Endothelial cell (in vitro differentiated cells): Measurements from ENCODE around the gene PACRG. TPM values are rescaled to one million over a fixed set of nuclear protein-coding genes. Genes with fewer than 3 reads are reported as not detected.

Experiments used
- DNase-seq: peaks from one replicate; pipeline ENCODE4 v3.0.0; 2021; ENCODE audit warnings: low spot score
- H3K27ac Mint-ChIP-seq: one replicate; pipeline ENCODE4 v1.8.0; 2021; ENCODE audit warnings: mixed read lengths, inconsistent platforms; ENCODE audit not compliant: unreplicated experiment
- H3K27me3 Mint-ChIP-seq: one replicate; pipeline ENCODE4 v1.8.0; 2021; ENCODE audit warnings: mild to moderate bottlenecking, moderate library complexity, mixed read lengths, inconsistent platforms; ENCODE audit not compliant: unreplicated experiment
- H3K36me3 Mint-ChIP-seq: one replicate; pipeline ENCODE4 v1.8.0; 2021; ENCODE audit warnings: mild to moderate bottlenecking, low read depth, mixed read lengths, inconsistent platforms; ENCODE audit not compliant: unreplicated experiment
- H3K4me1 Mint-ChIP-seq: one replicate; pipeline ENCODE4 v1.8.0; 2021; ENCODE audit warnings: mild to moderate bottlenecking, mixed read lengths, inconsistent platforms; ENCODE audit not compliant: unreplicated experiment
- H3K4me3 Mint-ChIP-seq: one replicate; pipeline ENCODE4 v1.8.0; 2021; ENCODE audit warnings: mild to moderate bottlenecking, mixed read lengths, inconsistent platforms; ENCODE audit not compliant: unreplicated experiment
- H3K9me3 Mint-ChIP-seq: one replicate; pipeline ENCODE4 v1.8.0; 2021; ENCODE audit warnings: mixed read lengths, inconsistent platforms; ENCODE audit not compliant: unreplicated experiment
- total RNA-seq: library from RNA; stranded (reverse); fragmentation: NEBNext Ultra II Directional; extraction: Animal tissue kit (Norgen Biotek cat#: 25700); gene quantifications from one replicate; pipeline ENCODE4 v1.2.1, GENCODE V29; 2021; ENCODE audit not compliant: unreplicated experiment
- TF ChIP-seq, protein P1 (sequence below): fragments of 200-600 bp; sonication (generic); IDR thresholded peaks from one replicate; pipeline ENCODE4 v1.5.0; 2021; ENCODE audit warnings: antibody characterized with exemption; ENCODE audit not compliant: unreplicated experiment

PACRG gene
- total RNA-seq, 1 donor from 2014 or later: 1.1 TPM

DNA sequence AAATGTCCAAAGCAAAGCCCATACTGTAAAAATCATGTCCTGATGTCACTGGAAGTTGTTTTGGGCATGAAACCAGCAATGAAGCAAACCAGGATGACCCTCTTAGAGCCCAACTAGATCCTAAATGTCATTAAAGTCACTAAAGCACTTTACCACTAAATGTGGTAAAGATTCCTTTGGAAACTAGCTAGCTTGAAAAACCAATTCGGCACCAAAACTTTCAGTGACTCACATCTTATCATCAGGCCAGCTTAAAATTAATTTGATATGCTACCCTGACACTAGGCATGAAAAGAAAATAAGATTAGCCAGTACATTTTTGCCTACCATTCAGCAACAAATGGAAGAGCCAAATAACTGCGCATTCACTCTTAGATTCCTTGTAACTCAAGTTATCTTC lies 145.8 kb downstream of the PACRG start:
- no peak overlapping the region for H3K4me3 Mint-ChIP-seq
- H3K27me3 Mint-ChIP-seq: no peaks in the 10 kb centered on the region
- H3K36me3 Mint-ChIP-seq: no peaks in the 10 kb centered on the region
- DNase-seq: no peak
- TF ChIP-seq, protein P1, sequence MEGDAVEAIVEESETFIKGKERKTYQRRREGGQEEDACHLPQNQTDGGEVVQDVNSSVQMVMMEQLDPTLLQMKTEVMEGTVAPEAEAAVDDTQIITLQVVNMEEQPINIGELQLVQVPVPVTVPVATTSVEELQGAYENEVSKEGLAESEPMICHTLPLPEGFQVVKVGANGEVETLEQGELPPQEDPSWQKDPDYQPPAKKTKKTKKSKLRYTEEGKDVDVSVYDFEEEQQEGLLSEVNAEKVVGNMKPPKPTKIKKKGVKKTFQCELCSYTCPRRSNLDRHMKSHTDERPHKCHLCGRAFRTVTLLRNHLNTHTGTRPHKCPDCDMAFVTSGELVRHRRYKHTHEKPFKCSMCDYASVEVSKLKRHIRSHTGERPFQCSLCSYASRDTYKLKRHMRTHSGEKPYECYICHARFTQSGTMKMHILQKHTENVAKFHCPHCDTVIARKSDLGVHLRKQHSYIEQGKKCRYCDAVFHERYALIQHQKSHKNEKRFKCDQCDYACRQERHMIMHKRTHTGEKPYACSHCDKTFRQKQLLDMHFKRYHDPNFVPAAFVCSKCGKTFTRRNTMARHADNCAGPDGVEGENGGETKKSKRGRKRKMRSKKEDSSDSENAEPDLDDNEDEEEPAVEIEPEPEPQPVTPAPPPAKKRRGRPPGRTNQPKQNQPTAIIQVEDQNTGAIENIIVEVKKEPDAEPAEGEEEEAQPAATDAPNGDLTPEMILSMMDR: no peak
- no peaks in the 10 kb centered on the region for H3K9me3 Mint-ChIP-seq
- no peak overlapping the region for H3K27ac Mint-ChIP-seq
- no peaks in the 10 kb centered on the region for H3K4me1 Mint-ChIP-seq

DNA sequence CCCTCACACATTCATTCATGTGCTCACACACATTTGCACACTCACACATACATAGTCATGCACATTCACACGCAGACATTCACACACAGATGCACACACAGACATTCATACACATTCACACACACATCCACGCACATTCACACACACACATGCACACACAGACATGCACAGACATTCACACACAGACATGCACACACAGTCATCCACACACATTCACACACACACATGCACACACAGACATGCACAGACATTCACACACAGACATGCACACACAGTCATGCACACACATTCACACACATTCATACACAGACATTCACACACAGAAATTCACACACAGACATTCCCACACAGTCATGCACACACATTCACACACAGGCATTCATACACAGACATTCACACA lies 147.3 kb downstream of the PACRG start:
- Mint-ChIP-seq H3K27me3 (no peaks in the 10 kb centered on the region), H3K9me3 (no peaks in the 10 kb centered on the region), H3K4me1 (no peaks in the 10 kb centered on the region), H3K36me3 (no peaks in the 10 kb centered on the region), H3K27ac (no peak overlapping the region), H3K4me3 (no peak overlapping the region)
- DNase-seq: no peak
- TF ChIP-seq, protein P1: no peak

DNA sequence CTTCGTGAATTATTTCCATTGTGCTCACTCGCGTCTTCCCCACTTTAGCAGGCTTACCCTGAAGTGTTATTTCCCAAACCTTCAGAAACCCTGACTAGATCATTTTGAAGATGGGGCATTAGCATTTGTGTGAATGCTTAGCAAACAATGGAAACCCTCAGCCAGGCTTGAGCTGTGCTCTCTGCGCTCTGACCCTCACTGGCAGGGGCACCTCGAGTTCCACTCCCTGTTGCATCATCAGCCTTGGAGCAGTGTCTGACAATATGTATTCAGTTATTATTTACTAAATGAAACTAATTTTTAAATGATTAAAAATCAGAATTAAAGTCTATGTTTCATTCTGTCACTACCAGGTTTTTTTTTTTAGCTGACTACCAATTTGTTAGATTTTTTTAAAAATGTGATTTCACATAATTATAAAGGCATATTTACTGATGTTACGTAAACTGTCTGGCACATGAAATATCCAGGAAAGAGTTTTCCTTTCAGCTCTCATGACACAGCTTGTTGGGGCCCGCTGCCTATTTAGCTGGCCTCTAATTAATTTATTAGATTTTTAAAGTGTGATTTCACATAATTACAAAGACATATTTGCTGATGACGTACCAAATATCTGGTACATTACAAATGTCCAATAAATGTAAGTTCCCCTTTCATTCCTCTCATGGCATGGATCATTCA lies 155.2 kb downstream of the PACRG start:
- H3K27me3 Mint-ChIP-seq: no peaks in the 10 kb centered on the region
- H3K9me3 Mint-ChIP-seq: no peaks in the 10 kb centered on the region
- no peak overlapping the region for H3K4me3 Mint-ChIP-seq
- no peak overlapping the region for H3K27ac Mint-ChIP-seq
- no peaks in the 10 kb centered on the region for H3K4me1 Mint-ChIP-seq
- no peak for DNase-seq
- no peaks in the 10 kb centered on the region for H3K36me3 Mint-ChIP-seq
- TF ChIP-seq, protein P1: no peak

DNA sequence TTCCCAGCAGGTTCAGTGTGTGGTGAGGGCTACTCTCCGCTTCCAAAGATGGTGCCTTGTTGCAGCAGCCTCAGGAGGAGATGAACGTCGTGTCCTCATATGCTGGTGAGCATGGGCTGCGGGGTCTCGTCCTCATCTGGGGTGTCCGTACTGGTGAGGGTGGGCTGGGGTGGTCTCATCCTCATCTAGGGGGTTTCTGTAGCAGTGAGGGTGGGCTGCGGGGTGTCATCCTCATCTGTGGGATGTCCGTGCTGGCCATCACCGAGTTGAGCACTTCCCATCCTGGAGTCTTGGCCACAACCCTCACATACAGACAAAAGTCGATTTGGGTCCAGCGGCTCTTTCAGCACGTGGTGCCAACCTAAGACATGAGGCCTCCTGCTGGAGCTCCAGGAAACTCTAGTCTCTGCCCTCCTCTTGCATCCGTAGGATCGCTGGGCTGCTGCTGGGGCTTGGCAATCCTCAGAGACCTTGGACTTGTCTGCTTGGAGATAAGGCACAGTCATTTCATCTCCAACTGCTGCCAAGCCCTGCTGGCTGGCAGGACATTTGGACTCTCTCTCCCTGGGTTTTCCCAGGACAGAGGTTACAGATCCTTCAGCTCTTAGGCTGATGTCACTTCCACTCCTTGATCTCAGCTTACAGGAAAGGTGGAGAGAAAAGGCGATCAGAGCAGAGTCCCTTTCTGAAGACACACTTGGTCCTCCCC lies 160.4 kb downstream of the PACRG start:
- no peaks in the 10 kb centered on the region for H3K36me3 Mint-ChIP-seq
- H3K27ac Mint-ChIP-seq: no peak overlapping the region
- no peaks in the 10 kb centered on the region for H3K4me1 Mint-ChIP-seq
- DNase-seq: no peak
- TF ChIP-seq, protein P1: no peak
- no peaks in the 10 kb centered on the region for H3K9me3 Mint-ChIP-seq
- peaks cover 2% of the 10 kb centered on the region for H3K27me3 Mint-ChIP-seq
- no peak overlapping the region for H3K4me3 Mint-ChIP-seq

DNA sequence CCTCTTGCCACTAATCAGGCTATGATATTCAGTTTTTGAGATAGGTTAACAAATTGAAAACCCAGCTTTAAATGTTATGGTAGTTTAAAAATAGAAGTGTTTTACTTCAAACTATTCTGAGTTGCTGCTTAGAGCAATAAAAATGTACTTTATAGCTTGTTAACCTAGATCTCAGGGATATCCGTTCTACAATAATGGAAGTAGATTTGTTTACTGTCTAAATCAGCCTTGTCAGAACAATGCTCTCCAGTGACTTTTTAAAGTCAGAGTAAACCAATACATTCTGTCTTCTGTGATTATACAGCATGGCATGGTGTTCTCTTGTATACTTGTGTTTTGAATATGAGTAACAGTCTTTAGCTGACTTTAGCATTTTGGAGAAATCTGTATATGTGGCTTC lies 161.5 kb downstream of the PACRG start:
- Mint-ChIP-seq H3K27ac (no peak overlapping the region), H3K36me3 (no peaks in the 10 kb centered on the region), H3K27me3 (peaks cover 2% of the 10 kb centered on the region), H3K4me1 (no peaks in the 10 kb centered on the region), H3K4me3 (no peak overlapping the region), H3K9me3 (no peaks in the 10 kb centered on the region)
- TF ChIP-seq, protein P1: no peak
- no peak for DNase-seq
